Hepatocyte (in vitro differentiated cells): ENCODE data around the gene INVS.

Source experiments
- EZH2 ChIP-seq: fragments of 200-600 bp; sonication (generic); IDR thresholded peaks from 2 replicates; pipeline ENCODE4 v1.6.1; 2016; ENCODE audit warnings: antibody characterized with exemption, mild to moderate bottlenecking, borderline replicate concordance
- EZH2phosphoT487 ChIP-seq: fragments of 200-600 bp; sonication (generic); IDR thresholded peaks from one replicate; pipeline ENCODE4 v1.6.1; 2018; ENCODE audit warnings: antibody characterized with exemption, mild to moderate bottlenecking, low read depth, moderate library complexity; ENCODE audit not compliant: unreplicated experiment, severe bottlenecking
- TF ChIP-seq, protein P1 (sequence below): fragments of 200-600 bp; sonication (generic); IDR thresholded peaks from 2 replicates; pipeline ENCODE4 v1.5.1; 2016; ENCODE audit warnings: antibody characterized with exemption, mild to moderate bottlenecking; ENCODE audit not compliant: poor library complexity

DNA sequence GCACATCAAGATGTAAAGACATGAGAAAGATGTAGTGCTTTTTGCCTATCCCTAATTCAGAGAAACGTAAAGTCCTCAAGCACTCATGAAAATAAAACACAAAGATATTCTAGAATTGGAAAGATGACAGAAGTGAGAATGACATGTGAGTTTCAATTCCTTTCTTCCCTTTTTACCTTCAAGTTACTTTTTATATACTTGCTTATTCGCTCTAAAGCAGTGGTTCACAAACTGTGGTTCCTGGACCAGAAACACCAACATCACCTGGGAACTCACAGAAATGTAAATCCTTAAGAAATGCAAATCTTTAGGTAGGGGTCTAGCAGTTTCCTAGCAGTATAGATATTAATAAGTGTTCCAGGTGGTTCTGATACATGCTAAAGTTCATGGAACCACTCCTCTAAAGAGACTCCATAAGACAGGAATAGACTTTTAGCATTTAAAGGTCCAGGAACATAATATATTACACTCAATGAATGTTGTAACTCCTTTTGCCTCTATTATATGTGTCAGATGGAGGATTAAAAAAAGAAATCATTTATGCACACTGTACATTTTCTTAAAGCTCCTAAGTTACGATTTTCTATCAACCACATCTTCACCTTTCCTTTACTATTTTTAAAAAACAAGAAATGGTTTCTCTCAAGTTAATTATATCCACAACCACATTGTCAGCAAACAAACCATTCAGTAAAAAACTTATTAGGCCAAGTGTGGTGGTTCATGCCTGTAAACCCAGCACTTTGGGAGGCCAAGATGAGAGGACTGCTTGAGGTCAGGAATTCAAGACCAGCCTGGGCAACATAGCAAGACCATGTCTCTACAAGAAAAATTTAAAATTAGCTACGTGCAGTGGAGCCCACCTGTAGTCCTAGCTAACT is 40.1 kb upstream of the INVS start:
- no peak for TF ChIP-seq EZH2phosphoT487
- TF ChIP-seq, protein P1, sequence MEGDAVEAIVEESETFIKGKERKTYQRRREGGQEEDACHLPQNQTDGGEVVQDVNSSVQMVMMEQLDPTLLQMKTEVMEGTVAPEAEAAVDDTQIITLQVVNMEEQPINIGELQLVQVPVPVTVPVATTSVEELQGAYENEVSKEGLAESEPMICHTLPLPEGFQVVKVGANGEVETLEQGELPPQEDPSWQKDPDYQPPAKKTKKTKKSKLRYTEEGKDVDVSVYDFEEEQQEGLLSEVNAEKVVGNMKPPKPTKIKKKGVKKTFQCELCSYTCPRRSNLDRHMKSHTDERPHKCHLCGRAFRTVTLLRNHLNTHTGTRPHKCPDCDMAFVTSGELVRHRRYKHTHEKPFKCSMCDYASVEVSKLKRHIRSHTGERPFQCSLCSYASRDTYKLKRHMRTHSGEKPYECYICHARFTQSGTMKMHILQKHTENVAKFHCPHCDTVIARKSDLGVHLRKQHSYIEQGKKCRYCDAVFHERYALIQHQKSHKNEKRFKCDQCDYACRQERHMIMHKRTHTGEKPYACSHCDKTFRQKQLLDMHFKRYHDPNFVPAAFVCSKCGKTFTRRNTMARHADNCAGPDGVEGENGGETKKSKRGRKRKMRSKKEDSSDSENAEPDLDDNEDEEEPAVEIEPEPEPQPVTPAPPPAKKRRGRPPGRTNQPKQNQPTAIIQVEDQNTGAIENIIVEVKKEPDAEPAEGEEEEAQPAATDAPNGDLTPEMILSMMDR, result no peak
- TF ChIP-seq EZH2, result no peak
